ENCODE data around the gene CANT1.

DNA sequence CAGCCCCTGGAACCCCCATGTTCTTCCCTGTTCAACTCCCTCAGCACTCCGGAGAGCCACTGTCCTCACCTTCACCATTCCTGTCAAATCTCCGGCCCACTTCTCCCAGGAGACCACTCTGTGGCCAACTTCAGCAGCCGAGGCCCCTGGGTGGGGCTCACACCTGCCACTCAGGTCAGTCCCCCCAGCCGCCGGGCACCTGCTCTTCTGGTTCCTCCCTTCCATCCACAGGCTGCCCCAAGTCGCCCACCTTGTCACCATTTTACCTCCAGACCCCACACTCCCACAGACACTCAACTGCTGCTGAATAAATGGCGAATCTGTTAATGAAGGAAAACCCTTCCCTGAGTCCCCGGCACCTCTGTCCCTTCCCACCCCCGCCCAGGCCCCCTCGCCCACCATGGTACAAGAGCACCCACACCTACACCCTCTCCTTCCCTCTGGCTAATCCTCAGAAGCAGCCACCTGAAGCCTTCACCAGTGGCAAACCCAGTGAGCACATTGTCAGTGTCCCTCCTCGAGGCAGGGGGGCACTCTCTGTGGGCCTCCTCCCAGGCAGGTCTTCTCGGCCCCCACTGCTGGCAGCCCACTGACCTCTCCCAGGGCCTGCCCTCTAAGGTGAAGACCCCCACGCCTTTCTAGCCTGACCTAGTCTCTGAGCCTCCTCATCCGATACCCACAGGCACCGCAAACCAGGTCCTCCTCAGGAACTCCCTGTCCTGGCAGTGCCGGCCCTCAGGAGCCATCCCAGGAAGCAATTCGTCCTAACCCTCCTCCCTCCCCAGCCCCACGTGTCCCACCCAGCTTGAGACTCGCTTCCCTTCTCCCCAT lies 8.2 kb downstream of the CANT1 start:
- TF ChIP-seq CTCF (conservative IDR thresholded peaks at IDR 0.05; ENCODE audit: low read depth, low read length) = no peak
- TF ChIP-seq EZH2 (IDR thresholded peaks at IDR 0.05; ENCODE audit: borderline replicate concordance, low read depth, low read length, poor library complexity, severe bottlenecking) = no peak
